ENCODE results near the gene ERLEC1.

GRCh38 chr2:53856272-53856671 lies 69.4 kb downstream of the ERLEC1 start:
- TF ChIP-seq POLR2AphosphoS5 (IDR thresholded peaks at IDR 0.05; ENCODE audit: low read depth, low read length) (no peak), TAF1 (IDR thresholded peaks at IDR 0.05; ENCODE audit: borderline replicate concordance, low read depth, low read length) (no peak)
